H9 (cell line): ENCODE measurements around the gene CCDC40. TPM values are rescaled to one million over a fixed set of nuclear protein-coding genes. Genes with fewer than 3 reads are reported as not detected.
"Not testable (repeated sequence)": the region's sequence is repeated elsewhere in the genome, so short reads cannot be mapped to it uniquely, and the experiment has no call there.

Experiments
- DNase-seq: peaks from one replicate; pipeline ENCODE4 v3.0.0-alpha.2; 2017
- H2AFZ ChIP-seq: one replicate; pipeline ENCODE4 v1.6.1; 2013; ENCODE audit warnings: mild to moderate bottlenecking, low read length, control low read depth, moderate library complexity
- H2AK5ac ChIP-seq: 2 replicates; pipeline ENCODE4 v1.6.1; 2013; ENCODE audit warnings: low read length, control low read depth, mixed read lengths; ENCODE audit not compliant: insufficient read length
- H2BK120ac ChIP-seq: one replicate; pipeline ENCODE4 v1.6.1; 2013; ENCODE audit warnings: low read depth, mild to moderate bottlenecking, low read length, control low read depth, inconsistent platforms; ENCODE audit not compliant: poor library complexity, severe bottlenecking
- H2BK12ac ChIP-seq: 2 replicates; pipeline ENCODE4 v1.6.1; 2013; ENCODE audit warnings: low read length, control low read depth, mixed read lengths, low read depth; ENCODE audit not compliant: insufficient read length
- H2BK15ac ChIP-seq: 2 replicates; pipeline ENCODE4 v1.6.1; 2013; ENCODE audit warnings: low read depth, low read length, control low read depth
- H2BK20ac ChIP-seq: one replicate; pipeline ENCODE4 v1.6.1; 2013; ENCODE audit warnings: low read depth, mild to moderate bottlenecking, low read length, control low read depth, inconsistent platforms; ENCODE audit not compliant: poor library complexity, severe bottlenecking
- H2BK5ac ChIP-seq: 2 replicates; pipeline ENCODE4 v1.6.1; 2013; ENCODE audit warnings: low read length, control low read depth, mixed read lengths; ENCODE audit not compliant: insufficient read length
- H3K14ac ChIP-seq: 2 replicates; pipeline ENCODE4 v1.6.1; 2013; ENCODE audit warnings: low read length, control low read depth; ENCODE audit not compliant: insufficient read depth
- H3K18ac ChIP-seq: 2 replicates; pipeline ENCODE4 v1.6.1; 2013; ENCODE audit warnings: low read depth, mild to moderate bottlenecking, mixed read lengths, low read length, control low read depth; ENCODE audit not compliant: insufficient read length
- H3K23ac ChIP-seq: 2 replicates; pipeline ENCODE4 v1.6.1; 2013; ENCODE audit warnings: low read length, control low read depth, mixed read lengths, low read depth; ENCODE audit not compliant: insufficient read length
- H3K23me2 ChIP-seq: 2 replicates; pipeline ENCODE4 v1.6.1; 2013; ENCODE audit warnings: low read depth, mild to moderate bottlenecking, mixed read lengths, low read length, control low read depth; ENCODE audit not compliant: insufficient read length, poor library complexity, severe bottlenecking
- H3K27ac ChIP-seq: 2 replicates; pipeline ENCODE4 v1.5.1; 2013; ENCODE audit warnings: low read length, control low read depth, mixed read lengths, low read depth; ENCODE audit not compliant: insufficient read length
- H3K27me3 ChIP-seq: 2 replicates; pipeline ENCODE4 v1.6.1; 2013; ENCODE audit warnings: low read length, control low read depth, inconsistent platforms; ENCODE audit not compliant: insufficient read depth
- H3K4ac ChIP-seq: 2 replicates; pipeline ENCODE4 v1.6.1; 2013; ENCODE audit warnings: low read depth, mild to moderate bottlenecking, control low read depth, inconsistent platforms, low read length, moderate library complexity
- H3K4me1 ChIP-seq: 2 replicates; pipeline ENCODE4 v1.6.1; 2013; ENCODE audit warnings: low read length, control low read depth, inconsistent platforms; ENCODE audit not compliant: insufficient read depth
- H3K4me2 ChIP-seq: 2 replicates; pipeline ENCODE4 v1.6.1; 2013; ENCODE audit warnings: low read length, control low read depth, mixed read lengths; ENCODE audit not compliant: insufficient read length, insufficient read depth
- H3K56ac ChIP-seq: 2 replicates; pipeline ENCODE4 v1.6.1; 2013; ENCODE audit warnings: low read depth, mild to moderate bottlenecking, mixed read lengths, low read length, control low read depth; ENCODE audit not compliant: insufficient read length
- H3K79me1 ChIP-seq: 2 replicates; pipeline ENCODE4 v1.6.1; 2013; ENCODE audit warnings: low read depth, mild to moderate bottlenecking, moderate library complexity, low read length, control low read depth, inconsistent platforms; ENCODE audit not compliant: insufficient read depth, poor library complexity, severe bottlenecking
- H3K79me2 ChIP-seq: 2 replicates; pipeline ENCODE4 v1.6.1; 2013; ENCODE audit warnings: low read length, control low read depth, inconsistent platforms; ENCODE audit not compliant: insufficient read depth
- H3K9ac ChIP-seq: 2 replicates; pipeline ENCODE4 v1.6.1; 2013; ENCODE audit warnings: low read length, control low read depth, mixed read lengths; ENCODE audit not compliant: insufficient read length; ENCODE audit errors: extremely low read depth
- H3K9me3 ChIP-seq: one replicate; pipeline ENCODE4 v1.6.1; 2013; ENCODE audit warnings: low read depth, low read length, inconsistent platforms; ENCODE audit not compliant: control insufficient read depth
- H3T11ph ChIP-seq: one replicate; pipeline ENCODE4 v1.6.1; 2013; ENCODE audit warnings: mild to moderate bottlenecking, low read length, control low read depth, inconsistent platforms
- H4K20me1 ChIP-seq: one replicate; pipeline ENCODE4 v1.6.1; 2013; ENCODE audit not compliant: control insufficient read depth, insufficient read length, insufficient read depth
- H4K5ac ChIP-seq: 2 replicates; pipeline ENCODE4 v1.6.1; 2013; ENCODE audit warnings: low read depth, mild to moderate bottlenecking, mixed read lengths, low read length, control low read depth; ENCODE audit not compliant: insufficient read length
- H4K8ac ChIP-seq: replicated peaks from 2 replicates; pipeline ENCODE4 v1.6.1; 2013; ENCODE audit warnings: low read length, control low read depth, mixed read lengths, low read depth; ENCODE audit not compliant: insufficient read length
- H4K91ac ChIP-seq: 2 replicates; pipeline ENCODE4 v1.6.1; 2013; ENCODE audit warnings: low read depth, mild to moderate bottlenecking, moderate library complexity, mixed read lengths, low read length, control low read depth; ENCODE audit not compliant: insufficient read length
- H3K27ac Mint-ChIP-seq, 3 experiments: 2 replicates in 2 of 3; 3 replicates in 1 of 3; pipeline ENCODE4 v1.8.0; 2020 to 2021; ENCODE audit warnings: mixed read lengths in 3 of 3, mild to moderate bottlenecking in 1 of 3, moderate library complexity in 1 of 3
- H3K27me3 Mint-ChIP-seq: 2 replicates; pipeline ENCODE4 v1.8.0; 2021; ENCODE audit warnings: low read depth, mild to moderate bottlenecking, moderate library complexity, mixed read lengths
- H3K36me3 Mint-ChIP-seq, 3 experiments: 2 replicates in 2 of 3; 3 replicates in 1 of 3; pipeline ENCODE4 v1.8.0; 2020 to 2021; ENCODE audit warnings: low read depth in 3 of 3, mixed read lengths in 3 of 3; ENCODE audit not compliant: insufficient read depth in 1 of 3
- H3K4me1 Mint-ChIP-seq, 2 experiments: 2 replicates each; pipeline ENCODE4 v1.8.0; 2020; ENCODE audit warnings: mixed read lengths in 2 of 2
- H3K4me3 Mint-ChIP-seq, 2 experiments: 2 replicates in 1 of 2; 3 replicates in 1 of 2; pipeline ENCODE4 v1.8.0; 2020 to 2021; ENCODE audit warnings: mild to moderate bottlenecking in 2 of 2, mixed read lengths in 2 of 2, moderate library complexity in 1 of 2
- H3K9me3 Mint-ChIP-seq, 2 experiments: 2 replicates in 1 of 2; 3 replicates in 1 of 2; pipeline ENCODE4 v1.8.0; 2020; ENCODE audit warnings: mild to moderate bottlenecking in 2 of 2, mixed read lengths in 2 of 2, moderate library complexity in 1 of 2
- WGBS: extraction: QIAGEN DNeasy Blood & Tissue Kit; methylation state at CpG from one replicate; pipeline ENCODE4 v1.1.7; 2013; ENCODE audit warnings: missing lambda C conversion rate, low lambda C conversion rate, mixed read lengths; ENCODE audit not compliant: insufficient read length; ENCODE audit errors: extremely low coverage; 5-methylcytosine and 5-hydroxymethylcytosine counted together
- total RNA-seq: library from RNA; stranded (reverse); gene quantifications from 2 replicates; pipeline ENCODE4 v1.2.1, GENCODE V29; 2021
- TF ChIP-seq, protein P1 (sequence below): fragments of 200-600 bp; sonication (generic); conservative IDR thresholded peaks from 3 replicates; pipeline ENCODE4 v1.8.0; 2021; ENCODE audit warnings: antibody characterized with exemption, mild to moderate bottlenecking

The CCDC40 gene
- total RNA-seq, 1 experiment from 2014 or later, result 8.9 TPM

DNA sequence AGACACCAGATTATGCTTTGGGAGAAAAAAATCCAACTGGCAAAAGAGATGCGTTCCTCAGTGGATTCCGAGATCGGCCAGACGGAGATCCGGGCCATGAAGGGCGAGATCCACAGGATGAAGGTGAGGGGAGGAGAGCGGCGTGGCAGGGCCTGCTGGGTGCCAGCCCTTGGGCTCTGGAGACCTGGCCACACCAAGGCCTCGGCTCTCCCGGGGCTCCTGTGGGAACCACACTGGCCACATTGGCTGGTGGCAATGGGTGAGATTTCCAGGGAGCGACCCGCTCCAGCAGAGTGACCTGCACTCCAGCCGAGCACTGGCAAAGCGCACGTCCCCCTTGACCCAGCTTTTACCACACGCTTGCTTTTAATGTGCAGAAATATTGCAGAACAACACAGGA is 53.3 kb downstream of the CCDC40 start:
- no CpG with 5 or more reads among the region's 16 CpGs for WGBS
- no peak overlapping the region for H4K8ac ChIP-seq
- H2BK20ac ChIP-seq, result no peak overlapping the region
- H3K4ac ChIP-seq, result no peak overlapping the region
- H3K56ac ChIP-seq, result no peak overlapping the region
- H3K9me3 Mint-ChIP-seq, result no peaks in the 10 kb centered on the region; a peak in 1 of 5 replicates
- H3K27me3 ChIP-seq, result no peaks in the 10 kb centered on the region
- H3K27ac Mint-ChIP-seq, result 0 out of 7 replicates have a peak overlapping the region, but pooled peaks of 1 of the 3 experiments have one; percentile 52
- TF ChIP-seq, protein P1, sequence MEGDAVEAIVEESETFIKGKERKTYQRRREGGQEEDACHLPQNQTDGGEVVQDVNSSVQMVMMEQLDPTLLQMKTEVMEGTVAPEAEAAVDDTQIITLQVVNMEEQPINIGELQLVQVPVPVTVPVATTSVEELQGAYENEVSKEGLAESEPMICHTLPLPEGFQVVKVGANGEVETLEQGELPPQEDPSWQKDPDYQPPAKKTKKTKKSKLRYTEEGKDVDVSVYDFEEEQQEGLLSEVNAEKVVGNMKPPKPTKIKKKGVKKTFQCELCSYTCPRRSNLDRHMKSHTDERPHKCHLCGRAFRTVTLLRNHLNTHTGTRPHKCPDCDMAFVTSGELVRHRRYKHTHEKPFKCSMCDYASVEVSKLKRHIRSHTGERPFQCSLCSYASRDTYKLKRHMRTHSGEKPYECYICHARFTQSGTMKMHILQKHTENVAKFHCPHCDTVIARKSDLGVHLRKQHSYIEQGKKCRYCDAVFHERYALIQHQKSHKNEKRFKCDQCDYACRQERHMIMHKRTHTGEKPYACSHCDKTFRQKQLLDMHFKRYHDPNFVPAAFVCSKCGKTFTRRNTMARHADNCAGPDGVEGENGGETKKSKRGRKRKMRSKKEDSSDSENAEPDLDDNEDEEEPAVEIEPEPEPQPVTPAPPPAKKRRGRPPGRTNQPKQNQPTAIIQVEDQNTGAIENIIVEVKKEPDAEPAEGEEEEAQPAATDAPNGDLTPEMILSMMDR, result no peak
- H3K79me1 ChIP-seq, result no peaks in the 10 kb centered on the region
- no peak overlapping the region for H3K27ac ChIP-seq
- no peak overlapping the region for H2BK120ac ChIP-seq
- peaks cover 0 to 4% (median 0%) of the 10 kb centered on the region in 3 experiments; a peak in 1 of 7 replicates for H3K36me3 Mint-ChIP-seq
- H3K4me1 Mint-ChIP-seq, result peaks cover 4 to 5% of the 10 kb centered on the region in 2 experiments; a peak in 2 of 4 replicates
- no peak overlapping the region for H3K18ac ChIP-seq
- no peak overlapping the region for H4K5ac ChIP-seq
- no peak overlapping the region for H2BK12ac ChIP-seq
- H3K4me2 ChIP-seq, result no peak overlapping the region
- H3K23ac ChIP-seq, result no peak overlapping the region
- no peak for DNase-seq
- no peak overlapping the region for H3T11ph ChIP-seq
- no peak overlapping the region for H2BK15ac ChIP-seq
- no peaks in the 10 kb centered on the region for H3K9me3 ChIP-seq
- no peaks in the 10 kb centered on the region for H4K20me1 ChIP-seq
- no peak overlapping the region for H4K91ac ChIP-seq
- H2BK5ac ChIP-seq, result no peak overlapping the region
- no peak overlapping the region for H3K9ac ChIP-seq
- no peaks in the 10 kb centered on the region for H3K4me1 ChIP-seq
- H3K4me3 Mint-ChIP-seq, result no peak overlapping the region
- H2AFZ ChIP-seq, result no peak overlapping the region
- no peak overlapping the region for H3K14ac ChIP-seq
- H2AK5ac ChIP-seq, result no peak overlapping the region
- H3K23me2 ChIP-seq, result no peaks in the 10 kb centered on the region
- H3K79me2 ChIP-seq, result no peaks in the 10 kb centered on the region
- peaks cover 4% of the 10 kb centered on the region for H3K27me3 Mint-ChIP-seq

DNA sequence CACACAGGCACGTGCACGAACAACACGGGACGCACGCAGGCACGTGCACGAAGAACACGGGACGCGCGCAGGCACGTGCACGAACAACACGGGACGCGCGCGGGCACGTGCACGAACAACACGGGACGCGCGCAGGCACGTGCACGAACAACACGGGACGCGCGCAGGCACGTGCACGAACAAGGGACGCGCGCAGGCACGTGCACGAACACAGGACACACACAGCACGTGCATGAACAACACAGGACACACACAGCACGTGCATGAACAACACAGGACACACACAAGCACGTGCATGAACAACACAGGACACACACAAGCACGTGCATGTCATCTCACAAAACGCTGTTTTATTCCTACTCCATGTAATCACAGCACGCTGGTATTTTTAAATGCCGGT is 53.7 kb downstream of the CCDC40 start:
- not testable (repeated sequence) for H2AFZ ChIP-seq, H3K27me3 Mint-ChIP-seq, H3K4me2 ChIP-seq, H3K4me3 Mint-ChIP-seq, H3K4me1 Mint-ChIP-seq, H2BK20ac ChIP-seq, H3K14ac ChIP-seq, H3K23me2 ChIP-seq, H2BK12ac ChIP-seq, H2BK5ac ChIP-seq, H3K27ac Mint-ChIP-seq, H4K8ac ChIP-seq, H3K9me3 Mint-ChIP-seq, H3T11ph ChIP-seq, H3K4ac ChIP-seq, H4K20me1 ChIP-seq, H3K56ac ChIP-seq, H3K9me3 ChIP-seq, H4K5ac ChIP-seq, H3K79me2 ChIP-seq, H3K23ac ChIP-seq, H2BK120ac ChIP-seq, H3K27me3 ChIP-seq, H3K18ac ChIP-seq, H3K79me1 ChIP-seq, H2AK5ac ChIP-seq, DNase-seq, H3K27ac ChIP-seq, H2BK15ac ChIP-seq, H4K91ac ChIP-seq, H3K4me1 ChIP-seq, H3K9ac ChIP-seq, H3K36me3 Mint-ChIP-seq
- no CpG with 5 or more reads among the region's 44 CpGs for WGBS
